H9 (cell line): Measurements from ENCODE around the gene DERA. TPM values are rescaled to one million over a fixed set of nuclear protein-coding genes. Genes with fewer than 3 reads are reported as not detected.
"Not testable (repeated sequence)": the region's sequence is repeated elsewhere in the genome, so short reads cannot be mapped to it uniquely, and the experiment has no call there.

ENCODE experiments used
- DNase-seq: peaks from one replicate; pipeline ENCODE4 v3.0.0-alpha.2; 2017
- H2AFZ ChIP-seq: one replicate; pipeline ENCODE4 v1.6.1; 2013; ENCODE audit warnings: mild to moderate bottlenecking, low read length, control low read depth, moderate library complexity
- H2AK5ac ChIP-seq: 2 replicates; pipeline ENCODE4 v1.6.1; 2013; ENCODE audit warnings: low read length, control low read depth, mixed read lengths; ENCODE audit not compliant: insufficient read length
- H2BK120ac ChIP-seq: one replicate; pipeline ENCODE4 v1.6.1; 2013; ENCODE audit warnings: low read depth, mild to moderate bottlenecking, low read length, control low read depth, inconsistent platforms; ENCODE audit not compliant: poor library complexity, severe bottlenecking
- H2BK12ac ChIP-seq: 2 replicates; pipeline ENCODE4 v1.6.1; 2013; ENCODE audit warnings: low read length, control low read depth, mixed read lengths, low read depth; ENCODE audit not compliant: insufficient read length
- H2BK15ac ChIP-seq: 2 replicates; pipeline ENCODE4 v1.6.1; 2013; ENCODE audit warnings: low read depth, low read length, control low read depth
- H2BK20ac ChIP-seq: one replicate; pipeline ENCODE4 v1.6.1; 2013; ENCODE audit warnings: low read depth, mild to moderate bottlenecking, low read length, control low read depth, inconsistent platforms; ENCODE audit not compliant: poor library complexity, severe bottlenecking
- H2BK5ac ChIP-seq: 2 replicates; pipeline ENCODE4 v1.6.1; 2013; ENCODE audit warnings: low read length, control low read depth, mixed read lengths; ENCODE audit not compliant: insufficient read length
- H3K14ac ChIP-seq: 2 replicates; pipeline ENCODE4 v1.6.1; 2013; ENCODE audit warnings: low read length, control low read depth; ENCODE audit not compliant: insufficient read depth
- H3K18ac ChIP-seq: 2 replicates; pipeline ENCODE4 v1.6.1; 2013; ENCODE audit warnings: low read depth, mild to moderate bottlenecking, mixed read lengths, low read length, control low read depth; ENCODE audit not compliant: insufficient read length
- H3K23ac ChIP-seq: 2 replicates; pipeline ENCODE4 v1.6.1; 2013; ENCODE audit warnings: low read length, control low read depth, mixed read lengths, low read depth; ENCODE audit not compliant: insufficient read length
- H3K23me2 ChIP-seq: 2 replicates; pipeline ENCODE4 v1.6.1; 2013; ENCODE audit warnings: low read depth, mild to moderate bottlenecking, mixed read lengths, low read length, control low read depth; ENCODE audit not compliant: insufficient read length, poor library complexity, severe bottlenecking
- H3K27ac ChIP-seq: 2 replicates; pipeline ENCODE4 v1.5.1; 2013; ENCODE audit warnings: low read length, control low read depth, mixed read lengths, low read depth; ENCODE audit not compliant: insufficient read length
- H3K27me3 ChIP-seq: 2 replicates; pipeline ENCODE4 v1.6.1; 2013; ENCODE audit warnings: low read length, control low read depth, inconsistent platforms; ENCODE audit not compliant: insufficient read depth
- H3K4ac ChIP-seq: 2 replicates; pipeline ENCODE4 v1.6.1; 2013; ENCODE audit warnings: low read depth, mild to moderate bottlenecking, control low read depth, inconsistent platforms, low read length, moderate library complexity
- H3K4me1 ChIP-seq: 2 replicates; pipeline ENCODE4 v1.6.1; 2013; ENCODE audit warnings: low read length, control low read depth, inconsistent platforms; ENCODE audit not compliant: insufficient read depth
- H3K4me2 ChIP-seq: 2 replicates; pipeline ENCODE4 v1.6.1; 2013; ENCODE audit warnings: low read length, control low read depth, mixed read lengths; ENCODE audit not compliant: insufficient read length, insufficient read depth
- H3K56ac ChIP-seq: 2 replicates; pipeline ENCODE4 v1.6.1; 2013; ENCODE audit warnings: low read depth, mild to moderate bottlenecking, mixed read lengths, low read length, control low read depth; ENCODE audit not compliant: insufficient read length
- H3K79me1 ChIP-seq: 2 replicates; pipeline ENCODE4 v1.6.1; 2013; ENCODE audit warnings: low read depth, mild to moderate bottlenecking, moderate library complexity, low read length, control low read depth, inconsistent platforms; ENCODE audit not compliant: insufficient read depth, poor library complexity, severe bottlenecking
- H3K79me2 ChIP-seq: 2 replicates; pipeline ENCODE4 v1.6.1; 2013; ENCODE audit warnings: low read length, control low read depth, inconsistent platforms; ENCODE audit not compliant: insufficient read depth
- H3K9ac ChIP-seq: 2 replicates; pipeline ENCODE4 v1.6.1; 2013; ENCODE audit warnings: low read length, control low read depth, mixed read lengths; ENCODE audit not compliant: insufficient read length; ENCODE audit errors: extremely low read depth
- H3K9me3 ChIP-seq: one replicate; pipeline ENCODE4 v1.6.1; 2013; ENCODE audit warnings: low read depth, low read length, inconsistent platforms; ENCODE audit not compliant: control insufficient read depth
- H3T11ph ChIP-seq: one replicate; pipeline ENCODE4 v1.6.1; 2013; ENCODE audit warnings: mild to moderate bottlenecking, low read length, control low read depth, inconsistent platforms
- H4K20me1 ChIP-seq: one replicate; pipeline ENCODE4 v1.6.1; 2013; ENCODE audit not compliant: control insufficient read depth, insufficient read length, insufficient read depth
- H4K5ac ChIP-seq: 2 replicates; pipeline ENCODE4 v1.6.1; 2013; ENCODE audit warnings: low read depth, mild to moderate bottlenecking, mixed read lengths, low read length, control low read depth; ENCODE audit not compliant: insufficient read length
- H4K8ac ChIP-seq: replicated peaks from 2 replicates; pipeline ENCODE4 v1.6.1; 2013; ENCODE audit warnings: low read length, control low read depth, mixed read lengths, low read depth; ENCODE audit not compliant: insufficient read length
- H4K91ac ChIP-seq: 2 replicates; pipeline ENCODE4 v1.6.1; 2013; ENCODE audit warnings: low read depth, mild to moderate bottlenecking, moderate library complexity, mixed read lengths, low read length, control low read depth; ENCODE audit not compliant: insufficient read length
- H3K27ac Mint-ChIP-seq, 3 experiments: 2 replicates in 2 of 3; 3 replicates in 1 of 3; pipeline ENCODE4 v1.8.0; 2020 to 2021; ENCODE audit warnings: mixed read lengths in 3 of 3, mild to moderate bottlenecking in 1 of 3, moderate library complexity in 1 of 3
- H3K27me3 Mint-ChIP-seq: 2 replicates; pipeline ENCODE4 v1.8.0; 2021; ENCODE audit warnings: low read depth, mild to moderate bottlenecking, moderate library complexity, mixed read lengths
- H3K36me3 Mint-ChIP-seq, 3 experiments: 2 replicates in 2 of 3; 3 replicates in 1 of 3; pipeline ENCODE4 v1.8.0; 2020 to 2021; ENCODE audit warnings: low read depth in 3 of 3, mixed read lengths in 3 of 3; ENCODE audit not compliant: insufficient read depth in 1 of 3
- H3K4me1 Mint-ChIP-seq, 2 experiments: 2 replicates each; pipeline ENCODE4 v1.8.0; 2020; ENCODE audit warnings: mixed read lengths in 2 of 2
- H3K4me3 Mint-ChIP-seq, 2 experiments: 2 replicates in 1 of 2; 3 replicates in 1 of 2; pipeline ENCODE4 v1.8.0; 2020 to 2021; ENCODE audit warnings: mild to moderate bottlenecking in 2 of 2, mixed read lengths in 2 of 2, moderate library complexity in 1 of 2
- H3K9me3 Mint-ChIP-seq, 2 experiments: 2 replicates in 1 of 2; 3 replicates in 1 of 2; pipeline ENCODE4 v1.8.0; 2020; ENCODE audit warnings: mild to moderate bottlenecking in 2 of 2, mixed read lengths in 2 of 2, moderate library complexity in 1 of 2
- CTCF ChIP-seq: fragments of 200-600 bp; sonication (generic); conservative IDR thresholded peaks from 3 replicates; pipeline ENCODE4 v1.8.0; 2021; ENCODE audit warnings: antibody characterized with exemption, mild to moderate bottlenecking
- WGBS: extraction: QIAGEN DNeasy Blood & Tissue Kit; methylation state at CpG from one replicate; pipeline ENCODE4 v1.1.7; 2013; ENCODE audit warnings: missing lambda C conversion rate, low lambda C conversion rate, mixed read lengths; ENCODE audit not compliant: insufficient read length; ENCODE audit errors: extremely low coverage; 5-methylcytosine and 5-hydroxymethylcytosine counted together
- total RNA-seq: library from RNA; stranded (reverse); gene quantifications from 2 replicates; pipeline ENCODE4 v1.2.1, GENCODE V29; 2021

The DERA gene
- total RNA-seq, 1 experiment from 2014 or later, result 20.9 TPM

GRCh38 chr12:15910468-15910863 is 666 bp upstream of the DERA start:
- Histone ChIP-seq H3K56ac (no peak overlapping the region), H3K18ac (no peak overlapping the region), H4K5ac (no peak overlapping the region), H2BK12ac (no peak overlapping the region), H3K79me1 (no peaks in the 10 kb centered on the region), H4K20me1 (no peaks in the 10 kb centered on the region), H3K4me1 (no peaks in the 10 kb centered on the region), H3K79me2 (no peaks in the 10 kb centered on the region), H4K8ac (no peak overlapping the region), H3K23ac (no peak overlapping the region), H2BK5ac (no peak overlapping the region), H3K4me2 (peak overlapping the region; percentile 83), H3K27ac (no peak overlapping the region), H3T11ph (no peak overlapping the region), H3K14ac (no peak overlapping the region), H2AK5ac (no peak overlapping the region), H3K4ac (no peak overlapping the region), H4K91ac (no peak overlapping the region), H2BK20ac (no peak overlapping the region), H2BK15ac (no peak overlapping the region), H2BK120ac (no peak overlapping the region), H3K9me3 (no peaks in the 10 kb centered on the region), H3K27me3 (no peaks in the 10 kb centered on the region), H3K23me2 (peaks cover 4% of the 10 kb centered on the region), H3K9ac (no peak overlapping the region), H2AFZ (no peak overlapping the region)
- peak overlapping the region; percentile 79 to 85 for H3K4me3 Mint-ChIP-seq
- no peaks in the 10 kb centered on the region for H3K9me3 Mint-ChIP-seq
- H3K36me3 Mint-ChIP-seq, result no peaks in the 10 kb centered on the region
- TF ChIP-seq CTCF, result no peak
- WGBS, result no CpG with 5 or more reads among the region's 5 CpGs
- no peak for DNase-seq
- peaks cover 11% of the 10 kb centered on the region for H3K27me3 Mint-ChIP-seq
- peaks cover 19% of the 10 kb centered on the region in 2 experiments for H3K4me1 Mint-ChIP-seq
- no peak overlapping the region for H3K27ac Mint-ChIP-seq

- H3K23ac ChIP-seq, H2AFZ ChIP-seq, H2BK12ac ChIP-seq, H3K79me2 ChIP-seq, H3K9me3 Mint-ChIP-seq, H4K5ac ChIP-seq, H3K9me3 ChIP-seq, DNase-seq, H4K91ac ChIP-seq, H2BK20ac ChIP-seq, H3K14ac ChIP-seq, H3K4ac ChIP-seq, H3K4me1 ChIP-seq, H3K56ac ChIP-seq, H3K27ac ChIP-seq, H3K27me3 ChIP-seq, H3T11ph ChIP-seq, H2BK15ac ChIP-seq, H2AK5ac ChIP-seq, H3K18ac ChIP-seq, H3K79me1 ChIP-seq, H4K20me1 ChIP-seq, H3K23me2 ChIP-seq, H3K36me3 Mint-ChIP-seq, H2BK120ac ChIP-seq, H2BK5ac ChIP-seq, H4K8ac ChIP-seq: not testable (repeated sequence)
- H3K4me2 ChIP-seq, result peak overlapping the region; percentile 83
- peak overlapping the region; percentile 61 to 95 (median 71); a peak in 5 of 7 replicates for H3K27ac Mint-ChIP-seq
- H3K27me3 Mint-ChIP-seq, result peaks cover 11% of the 10 kb centered on the region
- H3K4me3 Mint-ChIP-seq, result peak overlapping the region; percentile 79 to 89
- H3K9ac ChIP-seq, result peak overlapping the region; percentile 83
- H3K4me1 Mint-ChIP-seq, result peaks cover 19 to 23% of the 10 kb centered on the region in 2 experiments
- no CpG with 5 or more reads among the region's 5 CpGs for WGBS
Measured at GRCh38 chr12:15911931-15912330, 799 bp downstream of the DERA start.
